ENCODE results near the gene KCNIP4. TPM values are rescaled to one million over a fixed set of nuclear protein-coding genes. Genes with fewer than 3 reads are reported as not detected.

Gene KCNIP4
- total RNA-seq, 1 donor from 2014 or later = 0.39 TPM

GRCh38 chr4:21002976-21003375 lies 945.6 kb downstream of the KCNIP4 start:
- Mint-ChIP-seq H3K4me1 (peaks cover 3% of the 10 kb centered on the region), H3K4me3 (no peak overlapping the region), H3K9me3 (no peaks in the 10 kb centered on the region), H3K27ac (no peak overlapping the region), H3K36me3 (no peaks in the 10 kb centered on the region), H3K27me3 (ENCODE audit: insufficient read depth, low read depth) (peaks cover 3% of the 10 kb centered on the region)
- Histone ChIP-seq H3K9me3 (ENCODE audit: low read depth) (no peaks in the 10 kb centered on the region), H2AFZ (replicated peaks) (no peak overlapping the region), H3K27ac (no peak overlapping the region), H3K4me3 (no peak overlapping the region), H3K27me3 (no peaks in the 10 kb centered on the region), H3K9ac (no peak overlapping the region), H3F3A (ENCODE audit: low read depth) (no peaks in the 10 kb centered on the region), H4K20me1 (ENCODE audit: low read depth) (no peaks in the 10 kb centered on the region), H3K4me1 (peaks cover 5% of the 10 kb centered on the region), H3K36me3 (no peaks in the 10 kb centered on the region), H3K4me2 (no peak overlapping the region), H3K79me2 (ENCODE audit: low read depth) (no peaks in the 10 kb centered on the region)
- no peak for TF ChIP-seq EZH2phosphoT487 (IDR thresholded peaks at IDR 0.05)
- no peak for TF ChIP-seq CTCF (IDR thresholded peaks at IDR 0.05)
- no peak for TF ChIP-seq EZH2 (IDR thresholded peaks at IDR 0.05)
- no peak for DNase-seq (ENCODE audit: low spot score)

DNA sequence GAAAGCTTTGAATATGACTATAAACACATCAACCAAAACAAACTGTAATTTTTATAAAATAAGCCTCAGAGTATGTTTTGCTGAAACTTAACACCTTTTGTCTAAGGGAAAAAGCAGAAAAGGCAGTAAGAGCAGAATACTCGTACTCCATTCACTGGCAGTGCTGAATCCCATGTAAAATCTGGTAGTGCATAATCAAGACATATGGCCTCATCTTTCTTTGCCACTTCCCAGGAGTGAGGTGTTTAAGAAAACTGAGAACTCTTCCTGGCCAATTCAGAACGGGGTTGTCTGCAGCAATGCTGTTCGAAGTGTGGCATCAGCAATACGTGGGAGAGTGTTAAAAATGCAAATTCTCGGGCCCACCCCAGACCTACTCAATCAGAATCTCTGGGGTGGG lies 946.3 kb downstream of the KCNIP4 start:
- DNase-seq (ENCODE audit: low spot score) = no peak
- no peaks in the 10 kb centered on the region for H4K20me1 ChIP-seq (ENCODE audit: low read depth)
- H3F3A ChIP-seq (ENCODE audit: low read depth) = no peaks in the 10 kb centered on the region
- no peaks in the 10 kb centered on the region for H3K9me3 ChIP-seq (ENCODE audit: low read depth)
- Mint-ChIP-seq H3K27ac (no peak overlapping the region), H3K9me3 (no peaks in the 10 kb centered on the region), H3K36me3 (no peaks in the 10 kb centered on the region), H3K4me3 (no peak overlapping the region), H3K4me1 (peaks cover 3% of the 10 kb centered on the region), H3K27me3 (ENCODE audit: insufficient read depth, low read depth) (peaks cover 3% of the 10 kb centered on the region)
- H3K36me3 ChIP-seq = no peaks in the 10 kb centered on the region
- H3K4me1 ChIP-seq = peaks cover 5% of the 10 kb centered on the region
- H3K27me3 ChIP-seq = no peaks in the 10 kb centered on the region
- no peak overlapping the region for H3K4me3 ChIP-seq
- no peak for TF ChIP-seq EZH2 (IDR thresholded peaks at IDR 0.05)
- no peak for TF ChIP-seq EZH2phosphoT487 (IDR thresholded peaks at IDR 0.05)
- no peak for TF ChIP-seq CTCF (IDR thresholded peaks at IDR 0.05)
- no peaks in the 10 kb centered on the region for H3K79me2 ChIP-seq (ENCODE audit: low read depth)
- H2AFZ ChIP-seq (replicated peaks) = no peak overlapping the region
- no peak overlapping the region for H3K9ac ChIP-seq
- H3K27ac ChIP-seq = no peak overlapping the region
- no peak overlapping the region for H3K4me2 ChIP-seq

DNA sequence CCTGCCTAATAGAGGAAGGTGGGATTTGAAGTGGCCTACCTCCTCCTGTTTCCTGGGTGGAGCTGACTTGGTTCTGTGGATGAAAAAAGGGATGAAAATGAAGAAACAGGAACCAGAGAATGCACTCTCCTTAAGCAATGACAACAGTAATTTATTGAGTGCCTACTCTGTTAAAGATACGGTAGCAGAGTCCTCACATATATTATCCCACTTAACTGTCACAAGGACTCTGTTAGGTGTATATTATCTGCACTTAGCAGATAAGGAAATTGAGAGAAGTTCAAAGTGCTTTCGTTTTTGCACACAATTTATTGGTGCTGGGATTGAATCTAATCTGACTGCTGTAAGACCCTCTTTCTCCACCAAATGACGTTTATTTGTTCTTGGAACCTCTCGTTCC lies 947.1 kb downstream of the KCNIP4 start:
- H3K27ac ChIP-seq = no peak overlapping the region
- Mint-ChIP-seq H3K36me3 (no peaks in the 10 kb centered on the region), H3K4me3 (no peak overlapping the region), H3K4me1 (peaks cover 3% of the 10 kb centered on the region), H3K27ac (no peak overlapping the region), H3K27me3 (ENCODE audit: insufficient read depth, low read depth) (peaks cover 3% of the 10 kb centered on the region), H3K9me3 (no peaks in the 10 kb centered on the region)
- H3K4me1 ChIP-seq = peaks cover 5% of the 10 kb centered on the region
- no peak for TF ChIP-seq CTCF (IDR thresholded peaks at IDR 0.05)
- no peak for TF ChIP-seq EZH2 (IDR thresholded peaks at IDR 0.05)
- no peak for TF ChIP-seq EZH2phosphoT487 (IDR thresholded peaks at IDR 0.05)
- no peaks in the 10 kb centered on the region for H4K20me1 ChIP-seq (ENCODE audit: low read depth)
- H3K36me3 ChIP-seq = no peaks in the 10 kb centered on the region
- no peak overlapping the region for H3K4me2 ChIP-seq
- no peak overlapping the region for H3K4me3 ChIP-seq
- no peaks in the 10 kb centered on the region for H3K79me2 ChIP-seq (ENCODE audit: low read depth)
- H3K27me3 ChIP-seq = no peaks in the 10 kb centered on the region
- no peak for DNase-seq (ENCODE audit: low spot score)
- H3K9me3 ChIP-seq (ENCODE audit: low read depth) = no peaks in the 10 kb centered on the region
- no peak overlapping the region for H2AFZ ChIP-seq (replicated peaks)
- H3K9ac ChIP-seq = no peak overlapping the region
- no peaks in the 10 kb centered on the region for H3F3A ChIP-seq (ENCODE audit: low read depth)
